SK-N-SH (cell line): Measurements from ENCODE around the gene EVL.

Source experiments
- ELF1 ChIP-seq: IDR thresholded peaks from 2 replicates; pipeline ENCODE4 v1.4.0; 2012
- EZH2phosphoT487 ChIP-seq: fragments of 200-600 bp; sonication (generic); IDR thresholded peaks from 2 replicates; pipeline ENCODE4 v1.6.1; 2017; ENCODE audit warnings: low read depth, mixed run types, mild to moderate bottlenecking, antibody characterized with exemption, moderate library complexity, borderline replicate concordance
- MXI1 ChIP-seq: IDR thresholded peaks from 2 replicates; pipeline ENCODE4 v1.6.1; 2012; ENCODE audit warnings: mild to moderate bottlenecking, low read depth, low read length, improper control_type of control experiment
- NRF1 ChIP-seq: IDR thresholded peaks from 2 replicates; pipeline ENCODE4 v1.6.1; 2012; ENCODE audit warnings: low read depth, mild to moderate bottlenecking, low read length
- POLR2AphosphoS5 ChIP-seq: IDR thresholded peaks from 2 replicates; pipeline ENCODE4 v1.6.1; 2012; ENCODE audit warnings: low read depth, low read length
- SMC3 ChIP-seq: IDR thresholded peaks from 2 replicates; pipeline ENCODE4 v1.6.1; 2012; ENCODE audit warnings: low read depth, low read length, improper control_type of control experiment
- TAF1 ChIP-seq: IDR thresholded peaks from 2 replicates; pipeline ENCODE4 v1.6.1; 2012; ENCODE audit warnings: low read depth, mild to moderate bottlenecking, low read length, moderate library complexity, borderline replicate concordance
- YY1 ChIP-seq: IDR thresholded peaks from 2 replicates; pipeline ENCODE4 v1.4.0; 2012; ENCODE audit warnings: low read depth, mild to moderate bottlenecking
- TF ChIP-seq, protein P1 (sequence below): fragments of 200-600 bp; sonication (generic); IDR thresholded peaks from 2 replicates; pipeline ENCODE4 v1.6.1; 2017; ENCODE audit warnings: antibody characterized with exemption, mild to moderate bottlenecking, moderate library complexity
- TF ChIP-seq, protein P2 (sequence below): IDR thresholded peaks from 2 replicates; pipeline ENCODE4; 2012

GRCh38 chr14:100105357-100106169, 40.3 kb downstream of the EVL start:
- TF ChIP-seq SMC3 (no peak), ELF1 (no peak), TAF1 (no peak), MXI1 (no peak), YY1 (no peak), NRF1 (no peak), POLR2AphosphoS5 (no peak), EZH2phosphoT487 (no peak)
- TF ChIP-seq, protein P1, sequence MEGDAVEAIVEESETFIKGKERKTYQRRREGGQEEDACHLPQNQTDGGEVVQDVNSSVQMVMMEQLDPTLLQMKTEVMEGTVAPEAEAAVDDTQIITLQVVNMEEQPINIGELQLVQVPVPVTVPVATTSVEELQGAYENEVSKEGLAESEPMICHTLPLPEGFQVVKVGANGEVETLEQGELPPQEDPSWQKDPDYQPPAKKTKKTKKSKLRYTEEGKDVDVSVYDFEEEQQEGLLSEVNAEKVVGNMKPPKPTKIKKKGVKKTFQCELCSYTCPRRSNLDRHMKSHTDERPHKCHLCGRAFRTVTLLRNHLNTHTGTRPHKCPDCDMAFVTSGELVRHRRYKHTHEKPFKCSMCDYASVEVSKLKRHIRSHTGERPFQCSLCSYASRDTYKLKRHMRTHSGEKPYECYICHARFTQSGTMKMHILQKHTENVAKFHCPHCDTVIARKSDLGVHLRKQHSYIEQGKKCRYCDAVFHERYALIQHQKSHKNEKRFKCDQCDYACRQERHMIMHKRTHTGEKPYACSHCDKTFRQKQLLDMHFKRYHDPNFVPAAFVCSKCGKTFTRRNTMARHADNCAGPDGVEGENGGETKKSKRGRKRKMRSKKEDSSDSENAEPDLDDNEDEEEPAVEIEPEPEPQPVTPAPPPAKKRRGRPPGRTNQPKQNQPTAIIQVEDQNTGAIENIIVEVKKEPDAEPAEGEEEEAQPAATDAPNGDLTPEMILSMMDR, result no peak
- TF ChIP-seq, protein P2, sequence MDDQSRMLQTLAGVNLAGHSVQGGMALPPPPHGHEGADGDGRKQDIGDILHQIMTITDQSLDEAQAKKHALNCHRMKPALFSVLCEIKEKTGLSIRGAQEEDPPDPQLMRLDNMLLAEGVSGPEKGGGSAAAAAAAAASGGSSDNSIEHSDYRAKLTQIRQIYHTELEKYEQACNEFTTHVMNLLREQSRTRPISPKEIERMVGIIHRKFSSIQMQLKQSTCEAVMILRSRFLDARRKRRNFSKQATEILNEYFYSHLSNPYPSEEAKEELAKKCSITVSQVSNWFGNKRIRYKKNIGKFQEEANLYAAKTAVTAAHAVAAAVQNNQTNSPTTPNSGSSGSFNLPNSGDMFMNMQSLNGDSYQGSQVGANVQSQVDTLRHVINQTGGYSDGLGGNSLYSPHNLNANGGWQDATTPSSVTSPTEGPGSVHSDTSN, result no peak
